GM21381 (cell line): Measurements from ENCODE around the gene RUNX3.

Experiments used
- ATAC-seq: cut with Tn5 transposase; IDR thresholded peaks from one replicate; pipeline ENCODE4 v1.9.1; 2021; ENCODE audit warnings: mild to moderate bottlenecking, moderate library complexity; ENCODE audit not compliant: unreplicated experiment

The RUNX3 gene

GRCh38 chr1:24888971-24889676 lies 41.0 kb downstream of the RUNX3 start:
- no peak for ATAC-seq

GRCh38 chr1:24888061-24888970 lies 41.8 kb downstream of the RUNX3 start:
- no peak for ATAC-seq

GRCh38 chr1:24886241-24886640 lies 43.8 kb downstream of the RUNX3 start:
- no peak for ATAC-seq

DNA sequence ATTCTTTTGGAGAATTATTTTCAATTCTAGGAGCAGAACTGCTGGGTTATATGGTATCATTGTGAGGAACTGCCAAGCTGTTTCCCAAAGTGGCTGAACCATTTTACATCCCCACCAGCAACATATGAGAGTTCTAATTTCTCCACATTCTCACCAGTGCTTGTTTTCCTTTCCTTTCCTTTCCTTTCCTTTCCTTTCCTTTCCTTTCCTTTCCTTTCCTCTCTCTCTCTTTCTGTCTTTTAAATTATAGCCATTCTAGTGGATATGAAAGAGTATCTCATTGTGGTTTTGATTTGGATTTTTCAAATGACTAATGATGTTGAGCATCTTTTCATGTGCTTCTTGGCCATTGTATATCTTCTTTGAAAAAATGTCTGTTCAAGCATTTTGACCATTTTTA lies 45.3 kb downstream of the RUNX3 start:
- no peak for ATAC-seq

GRCh38 chr1:24881034-24881433 lies 49.0 kb downstream of the RUNX3 start:
- no peak for ATAC-seq

DNA sequence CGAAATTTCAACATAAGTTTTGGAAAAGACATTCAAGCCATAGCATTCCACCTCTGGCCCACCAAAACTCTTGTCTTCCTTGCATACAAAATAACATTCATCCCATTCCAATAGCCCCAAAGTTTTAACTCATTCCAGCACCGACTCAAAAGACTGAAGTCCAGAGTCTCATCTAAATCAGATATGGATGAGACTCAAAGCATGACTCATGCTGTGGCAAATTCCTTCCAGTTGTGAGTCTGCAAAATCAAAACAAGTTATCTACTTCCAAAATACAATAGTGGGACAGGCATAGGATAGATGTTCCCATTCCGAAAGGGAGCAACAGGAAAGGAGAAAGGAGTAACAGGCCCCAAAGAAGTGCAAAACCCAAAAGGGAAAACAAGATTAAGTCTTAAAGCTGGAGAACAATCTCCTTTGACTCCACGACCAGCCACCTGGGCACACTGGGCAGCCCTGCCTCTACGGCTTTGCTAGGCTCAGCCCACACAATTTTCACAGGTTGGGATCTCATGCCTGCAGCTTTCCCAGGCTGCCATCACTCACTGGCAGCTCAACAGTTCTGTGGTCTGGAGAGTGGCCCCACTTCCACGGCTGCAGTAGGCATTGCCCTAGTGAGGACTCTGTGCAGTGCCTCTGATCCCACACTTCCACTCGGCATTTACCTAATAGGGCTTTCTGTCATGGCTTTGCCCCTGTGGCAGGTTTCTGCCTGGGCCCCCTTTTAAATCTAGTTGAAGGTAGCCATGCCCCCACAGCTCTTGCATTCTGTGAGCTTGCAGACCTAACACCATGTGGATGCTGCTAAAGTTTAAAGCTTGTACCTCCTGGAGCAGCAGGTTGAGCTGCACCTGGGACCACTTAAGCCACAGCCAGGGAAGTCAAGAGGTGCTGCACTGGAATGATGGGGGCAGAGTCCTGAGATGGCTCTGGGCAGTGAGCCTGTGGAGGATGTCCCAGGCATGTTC lies 51.0 kb downstream of the RUNX3 start:
- no peak for ATAC-seq

GRCh38 chr1:24878045-24878444 lies 52.0 kb downstream of the RUNX3 start:
- ATAC-seq = no peak

- ATAC-seq = no peak
Measured at GRCh38 chr1:24875991-24876506, 54.0 kb downstream of the RUNX3 start.

DNA sequence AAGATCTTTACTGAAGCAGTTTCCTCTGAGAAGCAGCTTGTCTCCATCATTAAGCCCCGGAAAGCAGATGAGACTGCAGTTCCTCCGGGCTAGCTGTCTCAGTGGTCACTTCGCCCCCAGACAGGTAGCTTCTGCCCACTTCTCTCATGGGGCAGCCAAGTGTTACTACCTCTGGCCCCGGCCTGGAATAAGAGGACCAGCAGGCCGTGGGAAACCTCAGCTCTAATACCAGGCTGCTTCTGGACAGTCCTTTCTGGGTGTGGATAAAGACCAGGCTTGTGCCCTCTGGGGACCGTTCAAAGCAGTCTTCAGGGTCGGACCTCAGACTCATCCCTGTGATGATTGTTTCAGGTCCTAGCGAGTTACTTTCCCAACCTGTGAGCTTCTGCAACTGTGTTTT lies 54.8 kb downstream of the RUNX3 start:
- no peak for ATAC-seq

- no peak for ATAC-seq
Measured at GRCh38 chr1:24874611-24875234, 55.4 kb downstream of the RUNX3 start.

DNA sequence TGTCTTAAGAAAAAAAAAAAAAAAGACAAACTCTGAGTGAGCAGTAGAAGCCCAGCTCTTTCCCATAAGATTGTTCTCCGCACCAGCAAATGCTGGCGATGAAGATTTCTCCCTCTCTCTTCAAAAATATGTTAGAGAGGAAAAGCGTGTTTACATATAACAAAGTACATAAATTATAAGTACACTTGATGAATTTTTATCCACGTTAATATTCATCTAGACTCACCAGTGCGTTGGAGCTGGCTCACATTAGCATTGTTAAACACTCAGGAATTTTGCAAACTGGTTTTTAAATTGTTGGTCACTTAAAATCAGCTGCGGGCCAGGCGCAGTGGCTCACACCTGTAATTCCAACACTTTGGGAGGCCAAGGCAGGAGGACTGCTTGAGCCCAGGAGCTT lies 56.0 kb downstream of the RUNX3 start:
- ATAC-seq = no peak

DNA sequence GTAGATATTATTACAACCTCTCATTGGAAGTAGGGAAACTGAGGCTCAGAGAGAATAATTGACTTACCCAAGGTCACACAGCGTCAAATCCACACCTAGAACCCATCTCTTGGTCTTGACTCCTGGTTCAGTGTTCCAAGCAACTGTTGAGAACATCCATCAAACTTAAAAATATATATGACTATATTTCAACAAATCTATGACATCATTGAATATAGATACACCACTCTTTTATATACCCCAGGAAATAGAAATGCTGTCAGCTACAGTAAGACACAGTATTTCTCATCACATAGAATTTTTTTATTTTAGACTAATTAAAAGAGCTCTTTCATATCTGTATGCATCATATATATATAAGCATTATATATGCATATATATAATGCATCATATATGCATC lies 56.9 kb downstream of the RUNX3 start:
- no peak for ATAC-seq

DNA sequence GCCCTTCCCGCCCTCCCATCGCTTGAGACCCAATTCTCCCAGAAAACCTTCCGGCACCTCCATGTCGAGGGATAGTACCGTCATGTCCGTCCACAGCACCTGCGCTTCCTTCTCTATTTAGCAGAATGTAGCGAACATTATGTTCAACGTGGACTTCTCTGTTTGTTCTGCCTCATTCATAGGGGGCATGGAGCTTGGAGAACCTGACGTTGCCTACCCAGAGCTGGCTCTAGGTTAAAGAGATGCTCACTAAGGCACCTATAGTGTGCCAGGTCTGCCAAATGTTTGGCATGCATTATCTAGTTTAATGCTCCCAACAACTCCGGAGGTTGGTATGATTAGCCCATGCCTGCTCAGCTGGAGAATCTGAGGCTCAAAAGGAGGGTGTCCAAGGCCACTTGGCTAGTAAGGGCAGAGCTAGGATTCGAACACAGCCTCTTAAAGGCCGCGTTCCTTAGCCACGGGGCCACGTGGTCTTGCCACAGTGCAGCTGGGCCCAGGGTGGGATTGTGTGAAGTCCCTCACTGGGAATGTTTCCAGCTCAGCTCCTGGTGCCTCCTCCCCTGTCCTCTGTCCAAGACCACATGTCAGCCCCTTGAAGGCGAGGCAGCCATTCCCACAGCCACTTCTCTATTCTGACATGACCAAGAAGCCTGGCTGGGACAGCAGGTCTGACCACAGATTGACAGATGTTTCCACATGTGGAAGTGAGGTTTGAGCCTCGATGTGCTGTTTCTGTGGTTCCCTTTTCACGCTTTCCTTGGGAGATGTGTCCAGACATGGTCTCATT lies 57.8 kb downstream of the RUNX3 start:
- ATAC-seq = no peak

GRCh38 chr1:24871306-24871901 lies 58.7 kb downstream of the RUNX3 start:
- no peak for ATAC-seq

- no peak for ATAC-seq
Measured at GRCh38 chr1:24870551-24871195, 59.4 kb downstream of the RUNX3 start.

DNA sequence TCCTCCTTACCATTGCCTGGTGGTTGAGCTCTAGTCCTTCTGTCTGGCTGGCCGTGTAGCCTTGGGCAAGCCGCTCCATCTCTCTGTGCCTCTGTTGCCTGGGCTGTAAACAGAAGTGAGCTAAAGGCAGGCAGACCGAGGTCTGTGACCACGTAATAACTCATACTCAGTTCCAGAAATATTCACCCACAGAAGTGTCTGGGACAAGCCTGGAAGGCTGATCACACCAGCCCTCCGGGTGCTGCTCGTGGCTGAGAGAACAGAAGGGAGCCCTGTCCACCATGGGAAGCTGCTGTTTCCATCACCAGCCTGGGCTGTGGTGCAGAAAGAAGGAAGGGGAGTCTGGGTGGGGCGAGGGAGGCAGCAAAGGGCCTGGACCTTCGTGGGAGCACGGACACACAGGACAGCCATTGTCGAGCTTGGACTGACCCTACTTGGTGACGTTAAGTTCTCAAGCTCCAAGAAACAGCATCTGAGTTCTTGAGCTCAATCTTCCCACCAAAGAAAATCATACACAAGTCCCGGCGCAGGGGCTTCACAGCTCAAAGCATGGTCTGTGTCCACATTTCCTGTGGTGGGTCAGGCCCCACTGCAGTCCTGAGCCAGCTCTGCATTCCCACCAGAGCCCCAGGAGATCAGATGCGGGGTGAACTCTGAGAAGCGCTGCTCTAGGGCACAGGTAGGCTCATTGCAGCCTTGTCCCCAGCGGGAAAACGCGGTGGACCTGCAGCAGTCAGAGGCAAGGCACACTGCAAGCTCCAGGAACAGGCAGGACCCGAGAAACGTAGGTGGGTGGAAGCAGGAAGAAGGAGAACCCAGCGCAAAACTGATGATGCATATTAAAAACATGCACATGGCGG lies 61.8 kb downstream of the RUNX3 start:
- no peak for ATAC-seq

GRCh38 chr1:24867084-24867870 lies 62.8 kb downstream of the RUNX3 start:
- no peak for ATAC-seq
